ENCODE results near the gene STXBP4.

Gene STXBP4

GRCh38 chr17:54968262-54968987 is at the start of gene STXBP4, which contains the start of gene COX11:
Gene STXBP4, plus strand, starts transcription at chr17:54968765. Its CDS starts 17,455 bp downstream, at chr17:54986220.
Gene COX11, minus strand, starts transcription at chr17:54968654. Its CDS starts 8 bp downstream, at chr17:54968646.
- DNase-seq, result peak; percentile 89 to 98

GRCh38 chr17:54919425-54919824 is 49.1 kb upstream of the STXBP4 start:
- no peak for DNase-seq

GRCh38 chr17:54920819-54921218 is 47.7 kb upstream of the STXBP4 start:
- no peak for DNase-seq

- no peak for DNase-seq
These were observed 44.2 kb upstream of the STXBP4 start for GRCh38 chr17:54924405-54924804.

GRCh38 chr17:54927525-54927924 is 41.0 kb upstream of the STXBP4 start:
- no peak for DNase-seq

GRCh38 chr17:54932711-54933110 is 35.9 kb upstream of the STXBP4 start:
- DNase-seq, result no peak

- no peak for DNase-seq
These were observed 34.6 kb upstream of the STXBP4 start for GRCh38 chr17:54933921-54934320.

- no peak for DNase-seq
These were observed 33.1 kb upstream of the STXBP4 start for GRCh38 chr17:54935471-54935870.

GRCh38 chr17:54937018-54937417 is 31.5 kb upstream of the STXBP4 start:
- no peak for DNase-seq

- DNase-seq, result no peak
These were observed 31.1 kb upstream of the STXBP4 start for GRCh38 chr17:54937426-54937825.

- no peak for DNase-seq
These were observed 27.3 kb upstream of the STXBP4 start for GRCh38 chr17:54941285-54941684.

- DNase-seq, result no peak
These were observed 23.8 kb upstream of the STXBP4 start for GRCh38 chr17:54944796-54945195.

- no peak for DNase-seq
These were observed 23.3 kb upstream of the STXBP4 start for GRCh38 chr17:54945231-54945630.

- no peak for DNase-seq
These were observed 22.9 kb upstream of the STXBP4 start for GRCh38 chr17:54945671-54946070.

GRCh38 chr17:54947396-54947795 is 21.2 kb upstream of the STXBP4 start:
- no peak for DNase-seq

GRCh38 chr17:54948380-54948779 is 20.2 kb upstream of the STXBP4 start:
- no peak for DNase-seq

- DNase-seq, result no peak
These were observed 18.4 kb upstream of the STXBP4 start for GRCh38 chr17:54950116-54950515.

- no peak for DNase-seq
These were observed 17.3 kb upstream of the STXBP4 start for GRCh38 chr17:54951286-54951685.

- DNase-seq, result no peak
These were observed 11.8 kb upstream of the STXBP4 start for GRCh38 chr17:54956791-54957190.

- peak; percentile 27 to 46 for DNase-seq
These were observed 824 bp upstream of the STXBP4 start for GRCh38 chr17:54967621-54968261.

GRCh38 chr17:54968988-54969332 is 395 bp downstream of the STXBP4 start:
- DNase-seq, result no peak

- no peak for DNase-seq
These were observed 1.4 kb downstream of the STXBP4 start for GRCh38 chr17:54969658-54970572.

- DNase-seq, result no peak
These were observed 2.6 kb downstream of the STXBP4 start for GRCh38 chr17:54971147-54971546.

- no peak for DNase-seq
These were observed 3.3 kb downstream of the STXBP4 start for GRCh38 chr17:54971901-54972300.

Measured in NCI-H446 (cell line).